ENCODE measurements around the gene PRDM16. TPM values are rescaled to one million over a fixed set of nuclear protein-coding genes. Genes with fewer than 3 reads are reported as not detected.

The PRDM16 gene
- total and polyA plus RNA-seq, 2 of the 13 experiments (the other 11 are each of a cell fraction or from before 2014, with no cell fraction given), result 0.15 to 0.81 TPM

GRCh38 chr1:3330771-3331245 lies 261.8 kb downstream of the PRDM16 start (continued):
- TF ChIP-seq EHMT2 (IDR thresholded peaks at IDR 0.05; ENCODE audit: borderline replicate concordance, low read depth, low read length) (no peak), SMARCE1 (IDR thresholded peaks at IDR 0.05; ENCODE audit: borderline replicate concordance) (no peak), GRHL1 (CRISPR knock-in tag; conservative IDR thresholded peaks at IDR 0.05) (no peak), HNF4A (CRISPR knock-in tag; IDR thresholded peaks at IDR 0.05) (0 out of 2 replicates have a peak, but pooled peaks have one; percentile 4), ZBTB38 (CRISPR knock-in tag; IDR thresholded peaks at IDR 0.05) (peak; percentile 70; the same call in 1 of the 2 replicates), HMGA1 (CRISPR knock-in tag; conservative IDR thresholded peaks at IDR 0.05) (no peak), ATF6 (CRISPR knock-in tag; conservative IDR thresholded peaks at IDR 0.05) (no peak), CBX5 (CRISPR knock-in tag; IDR thresholded peaks at IDR 0.05; ENCODE audit: borderline replicate concordance) (no peak), FOXO1 (CRISPR knock-in tag; IDR thresholded peaks at IDR 0.05) (no peak; the same call in 1 of the 2 replicates), ZNF567 (CRISPR knock-in tag; IDR thresholded peaks at IDR 0.05; ENCODE audit: borderline replicate concordance) (0 out of 2 replicates have a peak, but pooled peaks have one; percentile 21), MBD4 (IDR thresholded peaks at IDR 0.05; ENCODE audit: borderline replicate concordance, low read length) (no peak), ZNF543 (CRISPR knock-in tag; IDR thresholded peaks at IDR 0.05) (no peak), ZNF704 (CRISPR knock-in tag; IDR thresholded peaks at IDR 0.05; ENCODE audit: borderline replicate concordance) (no peak), STAT5B (CRISPR knock-in tag; IDR thresholded peaks at IDR 0.05) (no peak), GABPA (IDR thresholded peaks at IDR 0.05; ENCODE audit: low read depth, low read length) (no peak), GABPA (CRISPR knock-in tag; IDR thresholded peaks at IDR 0.05; ENCODE audit: low read depth) (peak; percentile 31; the same call in 1 of the 2 replicates), ZNF816 (CRISPR knock-in tag; IDR thresholded peaks at IDR 0.05; ENCODE audit: borderline replicate concordance) (peak; percentile 43; the same call in 1 of the 2 replicates), SATB2 (CRISPR knock-in tag; IDR thresholded peaks at IDR 0.05) (no peak), PATZ1 (CRISPR knock-in tag; IDR thresholded peaks at IDR 0.05) (peak; percentile 60), CSRNP1 (CRISPR knock-in tag; IDR thresholded peaks at IDR 0.05) (peak; percentile 65; the same call in 1 of the 2 replicates)
- TF ChIP-seq, protein P1, sequence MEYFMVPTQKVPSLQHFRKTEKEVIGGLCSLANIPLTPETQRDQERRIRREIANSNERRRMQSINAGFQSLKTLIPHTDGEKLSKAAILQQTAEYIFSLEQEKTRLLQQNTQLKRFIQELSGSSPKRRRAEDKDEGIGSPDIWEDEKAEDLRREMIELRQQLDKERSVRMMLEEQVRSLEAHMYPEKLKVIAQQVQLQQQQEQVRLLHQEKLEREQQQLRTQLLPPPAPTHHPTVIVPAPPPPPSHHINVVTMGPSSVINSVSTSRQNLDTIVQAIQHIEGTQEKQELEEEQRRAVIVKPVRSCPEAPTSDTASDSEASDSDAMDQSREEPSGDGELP (IDR thresholded peaks at IDR 0.05; ENCODE audit: borderline replicate concordance, low read depth), result peak; percentile 14; the same call in 1 of the 2 replicates
